ENCODE results near the gene CIAO2A. TPM values are rescaled to one million over a fixed set of nuclear protein-coding genes. Genes with fewer than 3 reads are reported as not detected.
"Not testable (repeated sequence)": the region's sequence is repeated elsewhere in the genome, so short reads cannot be mapped to it uniquely, and the experiment has no call there.

Gene CIAO2A
- polyA plus RNA-seq, 4 donors: 117 to 259 (median 171) TPM

- peaks cover 2 to 20% (median 12%) of the 10 kb centered on the region in 3 donors for H3K36me3 ChIP-seq (ENCODE audit: control insufficient read depth in 3 of 3, insufficient read depth in 2 of 3, low read depth in 1 of 3, low read length in 3 of 3)
- FAIRE-seq (no peak), DNase-seq (peak in 1 of 2 donors; percentile 26)
- no peak overlapping the region for H3K4me3 ChIP-seq (ENCODE audit: low read depth in 1 of 3, low read length in 3 of 3)
- H3K4me1 ChIP-seq (ENCODE audit: control insufficient read depth in 3 of 3, insufficient read depth in 2 of 3, low read depth in 1 of 3, low read length in 2 of 3): peaks cover 0 to 27% (median 3%) of the 10 kb centered on the region in 3 donors
- no peaks in the 10 kb centered on the region for H3K9me3 ChIP-seq (ENCODE audit: control insufficient read depth in 2 of 2, insufficient read depth in 1 of 2, low read depth in 1 of 2, low read length in 1 of 2)
- 88 to 97% (median 95%) methylated on average over 4 of the region's 4 CpGs for WGBS, 3 donors
- H3K27me3 ChIP-seq (ENCODE audit: control insufficient read depth in 3 of 3, insufficient read depth in 3 of 3, low read length in 3 of 3): no peaks in the 10 kb centered on the region
- H3K27ac ChIP-seq (ENCODE audit: low read depth in 1 of 3, low read length in 2 of 3): peak overlapping the region; percentile 61 to 68 (median 68)
These were observed 21.5 kb downstream of the CIAO2A start for GRCh38 chr15:64071931-64072765.

- FAIRE-seq (no peak), DNase-seq (peak; percentile 89 to 92)
- Histone ChIP-seq H3K9me3 (ENCODE audit: control insufficient read depth in 2 of 2, insufficient read depth in 1 of 2, low read depth in 1 of 2, low read length in 1 of 2) (no peaks in the 10 kb centered on the region), H3K4me1 (ENCODE audit: control insufficient read depth in 3 of 3, insufficient read depth in 2 of 3, low read depth in 1 of 3, low read length in 2 of 3) (peaks cover 0 to 27% (median 3%) of the 10 kb centered on the region in 3 donors), H3K36me3 (ENCODE audit: control insufficient read depth in 3 of 3, insufficient read depth in 2 of 3, low read depth in 1 of 3, low read length in 3 of 3) (peaks cover 2 to 16% (median 12%) of the 10 kb centered on the region in 3 donors), H3K27me3 (ENCODE audit: control insufficient read depth in 3 of 3, insufficient read depth in 3 of 3, low read length in 3 of 3) (no peaks in the 10 kb centered on the region), H3K4me3 (ENCODE audit: low read depth in 1 of 3, low read length in 3 of 3) (no peak overlapping the region), H3K27ac (ENCODE audit: low read depth in 1 of 3, low read length in 2 of 3) (peak overlapping the region; percentile 61 to 68 (median 67))
- WGBS, 3 donors: 49 to 54% (median 50%) methylated on average over 8 of the region's 8 CpGs
These were observed 22.4 kb downstream of the CIAO2A start for GRCh38 chr15:64070965-64071851.

GRCh38 chr15:64070106-64070505 lies 23.5 kb downstream of the CIAO2A start:
- peak overlapping the region in 2 of 3 donors; percentile 15 to 61 for H3K27ac ChIP-seq (ENCODE audit: low read depth in 1 of 3, low read length in 2 of 3)
- DNase-seq (peak in 1 of 2 donors; percentile 61), FAIRE-seq (no peak)
- no peaks in the 10 kb centered on the region for H3K27me3 ChIP-seq (ENCODE audit: control insufficient read depth in 3 of 3, insufficient read depth in 3 of 3, low read length in 3 of 3)
- peaks cover 2 to 11% (median 11%) of the 10 kb centered on the region in 3 donors for H3K36me3 ChIP-seq (ENCODE audit: control insufficient read depth in 3 of 3, insufficient read depth in 2 of 3, low read depth in 1 of 3, low read length in 3 of 3)
- peaks cover 0 to 27% (median 3%) of the 10 kb centered on the region in 3 donors for H3K4me1 ChIP-seq (ENCODE audit: control insufficient read depth in 3 of 3, insufficient read depth in 2 of 3, low read depth in 1 of 3, low read length in 2 of 3)
- no peaks in the 10 kb centered on the region for H3K9me3 ChIP-seq (ENCODE audit: control insufficient read depth in 2 of 2, insufficient read depth in 1 of 2, low read depth in 1 of 2, low read length in 1 of 2)
- WGBS, 3 donors: 93 to 100% (median 95%) methylated on average over 3 of the region's 3 CpGs
- H3K4me3 ChIP-seq (ENCODE audit: low read depth in 1 of 3, low read length in 3 of 3): no peak overlapping the region

- Histone ChIP-seq H3K36me3 (ENCODE audit: control insufficient read depth in 3 of 3, insufficient read depth in 2 of 3, low read depth in 1 of 3, low read length in 3 of 3) (peaks cover 2 to 6% (median 6%) of the 10 kb centered on the region in 3 donors), H3K27ac (ENCODE audit: low read depth in 1 of 3, low read length in 2 of 3) (no peak overlapping the region), H3K9me3 (ENCODE audit: control insufficient read depth in 2 of 2, insufficient read depth in 1 of 2, low read depth in 1 of 2, low read length in 1 of 2) (no peaks in the 10 kb centered on the region), H3K4me3 (ENCODE audit: low read depth in 1 of 3, low read length in 3 of 3) (no peak overlapping the region), H3K4me1 (ENCODE audit: control insufficient read depth in 3 of 3, insufficient read depth in 2 of 3, low read depth in 1 of 3, low read length in 2 of 3) (peaks cover 0 to 27% (median 3%) of the 10 kb centered on the region in 3 donors), H3K27me3 (ENCODE audit: control insufficient read depth in 3 of 3, insufficient read depth in 3 of 3, low read length in 3 of 3) (no peaks in the 10 kb centered on the region)
- no peak for FAIRE-seq
- DNase-seq: no peak
- 49 to 63% (median 50%) methylated on average over 4 of the region's 4 CpGs for WGBS, 3 donors
These were observed 25.5 kb downstream of the CIAO2A start for GRCh38 chr15:64068133-64068532.

- peaks cover 2 to 6% (median 4%) of the 10 kb centered on the region in 3 donors for H3K36me3 ChIP-seq (ENCODE audit: control insufficient read depth in 3 of 3, insufficient read depth in 2 of 3, low read depth in 1 of 3, low read length in 3 of 3)
- no peak overlapping the region for H3K27ac ChIP-seq (ENCODE audit: low read depth in 1 of 3, low read length in 2 of 3)
- H3K4me3 ChIP-seq (ENCODE audit: low read depth in 1 of 3, low read length in 3 of 3): no peak overlapping the region
- WGBS, 3 donors: 18 to 23% (median 20%) methylated on average over 11 of the region's 11 CpGs
- no peaks in the 10 kb centered on the region for H3K27me3 ChIP-seq (ENCODE audit: control insufficient read depth in 3 of 3, insufficient read depth in 3 of 3, low read length in 3 of 3)
- DNase-seq: peak; percentile 70 to 77
- no peak for FAIRE-seq
- H3K4me1 ChIP-seq (ENCODE audit: control insufficient read depth in 3 of 3, insufficient read depth in 2 of 3, low read depth in 1 of 3, low read length in 2 of 3): peaks cover 0 to 27% (median 3%) of the 10 kb centered on the region in 3 donors
- H3K9me3 ChIP-seq (ENCODE audit: control insufficient read depth in 2 of 2, insufficient read depth in 1 of 2, low read depth in 1 of 2, low read length in 1 of 2): no peaks in the 10 kb centered on the region
These were observed 26.0 kb downstream of the CIAO2A start for GRCh38 chr15:64067564-64068030.

DNA sequence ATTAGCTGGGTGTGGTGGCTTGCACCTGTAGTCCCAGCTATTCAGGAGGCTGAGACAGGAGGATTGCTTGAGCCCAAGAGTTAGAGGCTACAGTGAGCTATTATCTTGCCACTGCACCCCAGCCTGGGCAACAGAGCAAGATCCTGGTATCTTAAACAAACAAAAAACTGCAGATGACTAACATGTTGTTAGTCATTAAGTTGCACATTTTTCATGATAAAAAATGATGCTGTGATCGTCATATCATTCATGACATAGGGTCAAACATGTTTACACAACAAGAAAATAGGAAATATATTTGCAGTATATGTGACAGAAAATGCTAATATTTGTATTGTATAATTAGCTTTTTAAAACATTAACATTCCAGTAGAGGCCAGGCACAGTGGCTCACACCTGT lies 27.2 kb downstream of the CIAO2A start:
- Histone ChIP-seq H3K27ac (ENCODE audit: low read depth in 1 of 3, low read length in 2 of 3) (no peak overlapping the region), H3K36me3 (ENCODE audit: control insufficient read depth in 3 of 3, insufficient read depth in 2 of 3, low read depth in 1 of 3, low read length in 3 of 3) (peaks cover 0 to 1% (median 0%) of the 10 kb centered on the region in 3 donors), H3K27me3 (ENCODE audit: control insufficient read depth in 3 of 3, insufficient read depth in 3 of 3, low read length in 3 of 3) (no peaks in the 10 kb centered on the region), H3K9me3 (ENCODE audit: control insufficient read depth in 2 of 2, insufficient read depth in 1 of 2, low read depth in 1 of 2, low read length in 1 of 2) (no peaks in the 10 kb centered on the region), H3K4me3 (ENCODE audit: low read depth in 1 of 3, low read length in 3 of 3) (no peak overlapping the region), H3K4me1 (ENCODE audit: control insufficient read depth in 3 of 3, insufficient read depth in 2 of 3, low read depth in 1 of 3, low read length in 2 of 3) (peaks cover 0 to 19% (median 3%) of the 10 kb centered on the region in 3 donors)
- 29 to 43% (median 32%) methylated on average over 1 of the region's 1 CpG for WGBS, 3 donors
- DNase-seq (no peak), FAIRE-seq (no peak)

DNA sequence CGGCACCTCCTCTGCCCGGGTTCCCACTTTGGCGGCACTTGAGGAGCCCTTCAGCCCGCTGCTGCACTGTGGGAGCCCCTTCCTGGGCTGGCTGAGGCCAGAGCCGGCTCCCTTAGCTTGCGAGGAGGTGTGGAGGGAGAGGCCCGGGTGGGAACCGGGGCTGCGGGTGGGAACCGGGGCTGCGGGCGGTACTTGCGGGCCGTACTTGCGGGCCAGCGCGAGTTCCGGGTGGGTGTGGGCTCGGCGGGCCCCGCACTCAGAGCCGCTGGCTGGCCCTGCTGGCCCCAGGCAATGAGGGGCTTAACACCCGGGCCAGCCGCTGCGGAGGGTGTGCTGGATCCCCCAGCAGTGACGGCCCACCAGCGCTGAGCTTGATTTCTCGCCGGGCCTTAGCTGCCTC lies 32.9 kb downstream of the CIAO2A start:
- DNase-seq: no peak
- Histone ChIP-seq H3K4me3 (ENCODE audit: low read depth in 1 of 3, low read length in 3 of 3) (no peak overlapping the region), H3K36me3 (ENCODE audit: control insufficient read depth in 3 of 3, insufficient read depth in 2 of 3, low read depth in 1 of 3, low read length in 3 of 3) (no peaks in the 10 kb centered on the region), H3K4me1 (ENCODE audit: control insufficient read depth in 3 of 3, insufficient read depth in 2 of 3, low read depth in 1 of 3, low read length in 2 of 3) (no peaks in the 10 kb centered on the region), H3K27ac (ENCODE audit: low read depth in 1 of 3, low read length in 2 of 3) (no peak overlapping the region), H3K9me3 (ENCODE audit: control insufficient read depth in 2 of 2, insufficient read depth in 1 of 2, low read depth in 1 of 2, low read length in 1 of 2) (peaks cover 0 to 11% of the 10 kb centered on the region in 2 donors), H3K27me3 (ENCODE audit: control insufficient read depth in 3 of 3, insufficient read depth in 3 of 3, low read length in 3 of 3) (no peaks in the 10 kb centered on the region)
- FAIRE-seq: no peak
- 95% methylated on average over 26 to 29 of the region's 29 CpGs for WGBS, 3 donors

- H3K27ac ChIP-seq (ENCODE audit: low read depth in 1 of 3, low read length in 2 of 3); H3K27me3 ChIP-seq (ENCODE audit: control insufficient read depth in 3 of 3, insufficient read depth in 3 of 3, low read length in 3 of 3); H3K4me3 ChIP-seq (ENCODE audit: low read depth in 1 of 3, low read length in 3 of 3); H3K4me1 ChIP-seq (ENCODE audit: control insufficient read depth in 3 of 3, insufficient read depth in 2 of 3, low read depth in 1 of 3, low read length in 2 of 3); DNase-seq; H3K36me3 ChIP-seq (ENCODE audit: control insufficient read depth in 3 of 3, insufficient read depth in 2 of 3, low read depth in 1 of 3, low read length in 3 of 3); FAIRE-seq: not testable (repeated sequence)
- peaks cover 0 to 11% of the 10 kb centered on the region in 2 donors for H3K9me3 ChIP-seq (ENCODE audit: control insufficient read depth in 2 of 2, insufficient read depth in 1 of 2, low read depth in 1 of 2, low read length in 1 of 2)
- 92 to 100% (median 98%) methylated on average over 2 of the region's 2 CpGs for WGBS, 3 donors
These were observed 34.5 kb downstream of the CIAO2A start for GRCh38 chr15:64059104-64059503.

Measured in small intestine (tissue), 7 donors.